CD14-positive monocyte (primary cell): ENCODE data around the gene NFYB. TPM values are rescaled to one million over a fixed set of nuclear protein-coding genes. Genes with fewer than 3 reads are reported as not detected.
"Not testable (repeated sequence)": the region's sequence is repeated elsewhere in the genome, so short reads cannot be mapped to it uniquely, and the experiment has no call there.

Experiments
- DNase-seq, 3 donors: peaks; one replicate each; pipeline ENCODE4 v3.0.0-alpha.2; 2011 to 2022
- H2AFZ ChIP-seq: 2 replicates; pipeline ENCODE4 v1.6.0; 2012; ENCODE audit warnings: mild to moderate bottlenecking, low read depth, low read length, inconsistent platforms; ENCODE audit not compliant: insufficient read depth, poor library complexity, severe bottlenecking
- H3K27ac ChIP-seq, 2 donors: 1 replicate in 1 of 2; 2 replicates in 1 of 2; pipeline ENCODE4 v1.5.1; 2012 to 2013; ENCODE audit warnings: low read length in 2 of 2, control low read depth in 1 of 2, inconsistent platforms in 1 of 2, low read depth in 1 of 2, mild to moderate bottlenecking in 1 of 2
- H3K27me3 ChIP-seq, 2 donors: one replicate each; pipeline versions ENCODE4 v1.6.0 to v1.6.1; 2011 to 2013; ENCODE audit warnings: low read length in 2 of 2; ENCODE audit not compliant: control insufficient read depth in 2 of 2, insufficient read depth in 2 of 2
- H3K36me3 ChIP-seq, 2 donors: replicated peaks in 1 of 2; 1 replicate in 1 of 2; 2 replicates in 1 of 2; pipeline versions ENCODE4 v1.5.1 to v1.6.1; 2012 to 2013; ENCODE audit warnings: low read length in 2 of 2, control low read depth in 1 of 2, inconsistent platforms in 1 of 2, mild to moderate bottlenecking in 1 of 2; ENCODE audit not compliant: insufficient read depth in 2 of 2, control insufficient read depth in 1 of 2
- H3K4me1 ChIP-seq, 2 donors: 1 replicate in 1 of 2; 2 replicates in 1 of 2; pipeline versions ENCODE4 v1.5.1 to v1.6.1; 2012 to 2013; ENCODE audit warnings: low read length in 2 of 2, control low read depth in 1 of 2, inconsistent platforms in 1 of 2, mild to moderate bottlenecking in 1 of 2, moderate library complexity in 1 of 2; ENCODE audit not compliant: insufficient read depth in 2 of 2, control insufficient read depth in 1 of 2
- H3K4me2 ChIP-seq: replicated peaks from 2 replicates; pipeline ENCODE3; 2012; ENCODE audit warnings: low read length, moderate library complexity, mild to moderate bottlenecking; ENCODE audit not compliant: poor library complexity, severe bottlenecking; ENCODE audit errors: extremely low read depth
- H3K4me3 ChIP-seq, 3 experiments: fragments of 200-600 bp in 1 of 3; sonication (generic) in 1 of 3; replicated peaks in 1 of 3; 1 replicate in 2 of 3; 2 replicates in 1 of 3; pipeline ENCODE4 v1.5.1; 2011 to 2013; ENCODE audit warnings: low read length in 3 of 3, mild to moderate bottlenecking in 3 of 3, control low read depth in 2 of 3, low read depth in 2 of 3, inconsistent platforms in 1 of 3, moderate library complexity in 1 of 3
- H3K79me2 ChIP-seq: 2 replicates; pipeline ENCODE4 v1.6.0; 2012; ENCODE audit warnings: mild to moderate bottlenecking, control low read depth, inconsistent platforms, low read length, moderate library complexity; ENCODE audit not compliant: insufficient read depth
- H3K9ac ChIP-seq: 2 replicates; pipeline ENCODE4 v1.6.0; 2017; ENCODE audit warnings: low read length, mild to moderate bottlenecking; ENCODE audit not compliant: insufficient read depth, poor library complexity, severe bottlenecking
- H3K9me3 ChIP-seq, 2 donors: replicated peaks in 1 of 2; 1 replicate in 1 of 2; 2 replicates in 1 of 2; pipeline versions ENCODE4 v1.5.1 to v1.6.1; 2012 to 2013; ENCODE audit warnings: low read length in 2 of 2, control low read depth in 1 of 2; ENCODE audit not compliant: control insufficient read depth in 1 of 2, insufficient read depth in 1 of 2
- H4K20me1 ChIP-seq: 2 replicates; pipeline ENCODE4 v1.6.0; 2012; ENCODE audit warnings: mild to moderate bottlenecking, low read length, control low read depth, moderate library complexity; ENCODE audit not compliant: insufficient read depth
- H3K27ac Mint-ChIP-seq, 7 donors: one replicate each; pipeline ENCODE4 v1.8.0; 2020; ENCODE audit warnings: mild to moderate bottlenecking in 7 of 7, mixed read lengths in 7 of 7, moderate library complexity in 6 of 7, inconsistent platforms in 2 of 7
- H3K27me3 Mint-ChIP-seq, 3 donors: one replicate each; pipeline ENCODE4 v1.8.0; 2021 to 2022; ENCODE audit warnings: low read depth in 3 of 3, mild to moderate bottlenecking in 3 of 3, mixed read lengths in 3 of 3, moderate library complexity in 3 of 3, inconsistent platforms in 1 of 3
- H3K36me3 Mint-ChIP-seq, 2 donors: one replicate each; pipeline ENCODE4 v1.8.0; 2020; ENCODE audit warnings: mixed read lengths in 2 of 2, inconsistent platforms in 1 of 2, mild to moderate bottlenecking in 1 of 2
- H3K4me1 Mint-ChIP-seq: one replicate; pipeline ENCODE4 v1.8.0; 2020; ENCODE audit warnings: mild to moderate bottlenecking, mixed read lengths
- H3K4me3 Mint-ChIP-seq, 2 donors: one replicate each; pipeline ENCODE4 v1.8.0; 2020; ENCODE audit warnings: mild to moderate bottlenecking in 2 of 2, mixed read lengths in 2 of 2, moderate library complexity in 1 of 2
- H3K9me3 Mint-ChIP-seq, 7 donors: one replicate each; pipeline ENCODE4 v1.8.0; 2020 to 2022; ENCODE audit warnings: mixed read lengths in 7 of 7, mild to moderate bottlenecking in 6 of 7, moderate library complexity in 6 of 7, inconsistent platforms in 2 of 7
- CTCF ChIP-seq: fragments of 200-600 bp; IDR thresholded peaks from one replicate; pipeline ENCODE4 v1.8.0; 2022; ENCODE audit warnings: antibody characterized with exemption, mild to moderate bottlenecking
- WGBS: methylation state at CpG from one replicate; pipeline ENCODE4 v1.1.5; 2013; ENCODE audit warnings: missing lambda C conversion rate; ENCODE audit not compliant: insufficient coverage; 5-methylcytosine and 5-hydroxymethylcytosine counted together
- intact Hi-C, 2 donors: fragments of 100-400 bp; cut with micrococcal nuclease; formaldehyde crosslinking; loops; one replicate each; pipeline versions ENCODE4 v1.15.0 to v1.15.1; 2023
- polyA plus RNA-seq, 3 donors: library from polyadenylated mRNA; depleted of rRNA in 1 of 3; unstranded in 2 of 3; stranded (reverse) in 1 of 3; fragments of 300-500 nt in 2 of 3; fragments of >200 nt in 1 of 3; fragmentation: Illumina TruSeq in 2 of 3; gene quantifications; 1 replicate in 2 of 3; 2 replicates in 1 of 3; pipeline ENCODE4 v1.2.3, GENCODE V29; 2012 to 2021

NFYB gene
- polyA plus RNA-seq, 3 donors = 11.6 to 14.6 (median 12.3) TPM

- Histone ChIP-seq H3K9me3 (no peaks in the 10 kb centered on the region), H3K4me1 (no peaks in the 10 kb centered on the region), H2AFZ (no peak overlapping the region), H3K27ac (no peak overlapping the region), H3K36me3 (peaks cover 80 to 93% of the 10 kb centered on the region in 2 donors), H3K79me2 (peaks cover 5% of the 10 kb centered on the region), H3K9ac (no peak overlapping the region), H3K4me2 (no peak overlapping the region), H3K27me3 (no peaks in the 10 kb centered on the region), H4K20me1 (peaks cover 4% of the 10 kb centered on the region), H3K4me3 (no peak overlapping the region)
- no peaks in the 10 kb centered on the region for H3K27me3 Mint-ChIP-seq
- no peak overlapping the region for H3K4me3 Mint-ChIP-seq
- no peak for TF ChIP-seq CTCF
- no peak for DNase-seq
- H3K36me3 Mint-ChIP-seq = peaks cover 51 to 62% of the 10 kb centered on the region in 2 donors
- intact Hi-C loops = no loop called here
- no peak overlapping the region for H3K27ac Mint-ChIP-seq
- H3K4me1 Mint-ChIP-seq = no peaks in the 10 kb centered on the region
- H3K9me3 Mint-ChIP-seq = no peaks in the 10 kb centered on the region
Measured at GRCh38 chr12:104121001-104121400, 17.0 kb downstream of the NFYB start.

GRCh38 chr12:104115587-104115975 is 22.4 kb downstream of the NFYB start:
- peaks cover 0 to 4% (median 0%) of the 10 kb centered on the region in 7 donors for H3K9me3 Mint-ChIP-seq
- DNase-seq = no peak
- Histone ChIP-seq H3K27ac (peak overlapping the region in 1 of 2 donors; percentile 24), H3K79me2 (no peaks in the 10 kb centered on the region), H4K20me1 (no peaks in the 10 kb centered on the region), H3K27me3 (no peaks in the 10 kb centered on the region), H3K4me2 (no peak overlapping the region), H3K4me3 (no peak overlapping the region), H3K4me1 (no peaks in the 10 kb centered on the region), H3K9ac (no peak overlapping the region), H2AFZ (no peak overlapping the region), H3K36me3 (peaks cover 46 to 68% of the 10 kb centered on the region in 2 donors), H3K9me3 (no peaks in the 10 kb centered on the region)
- TF ChIP-seq CTCF = no peak
- intact Hi-C loops = no loop called here
- H3K27ac Mint-ChIP-seq = no peak overlapping the region
- peaks cover 35 to 51% of the 10 kb centered on the region in 2 donors for H3K36me3 Mint-ChIP-seq
- no peak overlapping the region for H3K4me3 Mint-ChIP-seq
- H3K27me3 Mint-ChIP-seq = no peaks in the 10 kb centered on the region
- no peaks in the 10 kb centered on the region for H3K4me1 Mint-ChIP-seq

GRCh38 chr12:104114834-104115586 is 23.0 kb downstream of the NFYB start:
- H3K9ac ChIP-seq, DNase-seq, H3K27ac ChIP-seq, H3K4me1 ChIP-seq, H3K79me2 ChIP-seq, H3K27me3 ChIP-seq, H3K27me3 Mint-ChIP-seq, H3K4me2 ChIP-seq, H3K9me3 ChIP-seq, H3K27ac Mint-ChIP-seq, H2AFZ ChIP-seq, H3K9me3 Mint-ChIP-seq, H3K4me1 Mint-ChIP-seq, H4K20me1 ChIP-seq, H3K4me3 Mint-ChIP-seq, H3K4me3 ChIP-seq: not testable (repeated sequence)
- WGBS = 95% methylated on average over 12 of the region's 14 CpGs
- intact Hi-C loops = loop anchor here (5.0 kb wide), 2 partner anchors 233 to 343 kb away; no protein-coding TSS in a partner anchor
- H3K36me3 Mint-ChIP-seq = peaks cover 30 to 45% of the 10 kb centered on the region in 2 donors
- peaks cover 40 to 62% of the 10 kb centered on the region in 2 donors for H3K36me3 ChIP-seq
